WTC11 (cell line): ENCODE data around the gene SNX1. TPM values are rescaled to one million over a fixed set of nuclear protein-coding genes. Genes with fewer than 3 reads are reported as not detected.

Experiments
- ATAC-seq: fragments of 200-7000 bp; cut with Tn5 transposase; 2 replicates; pipeline ENCODE4 v1.10.0; 2021; ENCODE audit warnings: mild to moderate bottlenecking, moderate library complexity
- CTCF ChIA-PET: fragments of 300-600 bp; sonication (Branson Sonifier 250); formaldehyde crosslinking; loops from one replicate; lab custom pipeline; 2021; ENCODE audit warnings: antibody characterized with exemption; lab: Charles Lee
- POLR2A ChIA-PET: fragments of 350-600 bp; sonication (Branson Sonifier 250); formaldehyde crosslinking; loops from one replicate; lab custom pipeline; 2021; ENCODE audit warnings: antibody characterized with exemption; lab: Charles Lee
- DNase-seq: peaks from one replicate; pipeline ENCODE4 v3.0.0; 2021; ENCODE audit warnings: low spot score
- H3K27ac Mint-ChIP-seq: 2 replicates; pipeline ENCODE4 v1.8.0; 2021; ENCODE audit warnings: mixed read lengths
- H3K27me3 Mint-ChIP-seq: 2 replicates; pipeline ENCODE4 v1.8.0; 2021; ENCODE audit warnings: low read depth, mild to moderate bottlenecking, moderate library complexity, mixed read lengths
- H3K36me3 Mint-ChIP-seq: 2 replicates; pipeline ENCODE4 v1.8.0; 2021; ENCODE audit warnings: mixed read lengths
- H3K4me1 Mint-ChIP-seq: 2 replicates; pipeline ENCODE4 v1.8.0; 2022; ENCODE audit warnings: mixed read lengths
- H3K4me3 Mint-ChIP-seq: 2 replicates; pipeline ENCODE4 v1.8.0; 2021; ENCODE audit warnings: mild to moderate bottlenecking, moderate library complexity, mixed read lengths
- H3K9me3 Mint-ChIP-seq: 2 replicates; pipeline ENCODE4 v1.8.0; 2021; ENCODE audit warnings: mixed read lengths
- ATF6 ChIP-seq: sonication (generic); formaldehyde crosslinking; IDR thresholded peaks from 2 replicates; pipeline ENCODE4 v1.8.1; 2023; ENCODE audit warnings: mild to moderate bottlenecking, missing genetic modification reagents
- ELF4 ChIP-seq: sonication (generic); formaldehyde crosslinking; IDR thresholded peaks from 2 replicates; pipeline ENCODE4 v1.8.1; 2022; ENCODE audit warnings: low read depth, mild to moderate bottlenecking, moderate library complexity, missing genetic modification reagents
- FOXP4 ChIP-seq: sonication (generic); formaldehyde crosslinking; IDR thresholded peaks from 2 replicates; pipeline ENCODE4 v1.8.0; 2022; ENCODE audit warnings: mild to moderate bottlenecking, missing genetic modification reagents
- GTF2I ChIP-seq: fragments of 250-450 bp; sonication (Bioruptor Pico); conservative IDR thresholded peaks from 2 replicates; pipeline ENCODE4 v1.4.0; 2021; ENCODE audit warnings: mild to moderate bottlenecking
- IRF2 ChIP-seq: sonication (generic); formaldehyde crosslinking; IDR thresholded peaks from 2 replicates; pipeline ENCODE4 v1.8.0; 2022; ENCODE audit warnings: low read depth, missing genetic modification reagents, borderline replicate concordance
- NFYB ChIP-seq: sonication (generic); formaldehyde crosslinking; conservative IDR thresholded peaks from 2 replicates; pipeline ENCODE4 v1.8.0; 2022; ENCODE audit warnings: low read depth, missing genetic modification reagents
- NR1H2 ChIP-seq: sonication (generic); formaldehyde crosslinking; IDR thresholded peaks from 2 replicates; pipeline ENCODE4 v1.9.0; 2021; ENCODE audit warnings: mild to moderate bottlenecking, moderate library complexity, missing genetic modification reagents
- NR3C1 ChIP-seq: sonication (generic); formaldehyde crosslinking; conservative IDR thresholded peaks from 2 replicates; pipeline ENCODE4 v1.8.1; 2023; ENCODE audit warnings: low read depth, mild to moderate bottlenecking, missing genetic modification reagents
- SOX15 ChIP-seq: fragments of 250-450 bp; sonication (Bioruptor Pico); IDR thresholded peaks from 2 replicates; pipeline ENCODE4 v1.9.0; 2021; ENCODE audit warnings: mild to moderate bottlenecking
- SP1 ChIP-seq: sonication (generic); formaldehyde crosslinking; conservative IDR thresholded peaks from 2 replicates; pipeline ENCODE4 v1.8.1; 2022; ENCODE audit warnings: missing genetic modification reagents
- TP53 ChIP-seq: sonication (generic); formaldehyde crosslinking; IDR thresholded peaks from 2 replicates; pipeline ENCODE4 v1.8.1; 2023; ENCODE audit warnings: mild to moderate bottlenecking, missing genetic modification reagents
- ZNF121 ChIP-seq: sonication (generic); formaldehyde crosslinking; IDR thresholded peaks from 2 replicates; pipeline ENCODE4 v1.8.0; 2023; ENCODE audit warnings: missing genetic modification reagents
- ZNF219 ChIP-seq: sonication (generic); formaldehyde crosslinking; IDR thresholded peaks from 2 replicates; pipeline ENCODE4 v1.8.0; 2023; ENCODE audit warnings: missing genetic modification reagents, mild to moderate bottlenecking, borderline replicate concordance
- ZNF512 ChIP-seq: sonication (generic); formaldehyde crosslinking; IDR thresholded peaks from 2 replicates; pipeline ENCODE4 v1.8.1; 2022; ENCODE audit warnings: missing genetic modification reagents, borderline replicate concordance
- total RNA-seq: library from RNA; stranded (reverse); gene quantifications from 3 replicates; pipeline ENCODE4 v1.2.3, GENCODE V29; 2021
- TF ChIP-seq, protein P1 (sequence below): sonication (generic); formaldehyde crosslinking; IDR thresholded peaks from 2 replicates; pipeline ENCODE4 v1.8.0; 2022; ENCODE audit warnings: mild to moderate bottlenecking, missing genetic modification reagents
- TF ChIP-seq, protein P2 (sequence below): sonication (generic); formaldehyde crosslinking; IDR thresholded peaks from 2 replicates; pipeline ENCODE4 v1.8.0; 2022; ENCODE audit warnings: mild to moderate bottlenecking, missing genetic modification reagents
- TF ChIP-seq, protein P3 (sequence below): fragments of 250-450 bp; sonication (Bioruptor Pico); conservative IDR thresholded peaks from 2 replicates; pipeline ENCODE4 v1.9.0; 2021; ENCODE audit warnings: mild to moderate bottlenecking

Gene SNX1
- total RNA-seq, 1 experiment from 2014 or later, result 65.7 TPM

- TF ChIP-seq FOXP4 (CRISPR knock-in tag) (no peak), SOX15 (CRISPR knock-in tag) (no peak), ZNF121 (CRISPR knock-in tag) (no peak), NR1H2 (CRISPR knock-in tag) (no peak), IRF2 (CRISPR knock-in tag) (no peak), NFYB (no peak), TP53 (CRISPR knock-in tag) (no peak), ATF6 (CRISPR knock-in tag) (no peak)
- TF ChIP-seq, protein P1, sequence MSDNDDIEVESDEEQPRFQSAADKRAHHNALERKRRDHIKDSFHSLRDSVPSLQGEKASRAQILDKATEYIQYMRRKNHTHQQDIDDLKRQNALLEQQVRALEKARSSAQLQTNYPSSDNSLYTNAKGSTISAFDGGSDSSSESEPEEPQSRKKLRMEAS, result no peak
These were observed 27.2 kb downstream of the SNX1 start (continued) for GRCh38 chr15:64122936-64123351.

- ChIA-PET POLR2A (no interaction called here), CTCF (interaction anchor here (0.8 kb wide), 1 partner anchor 27 kb away, joined by 4 read pairs; no protein-coding TSS in a partner anchor)
- ATAC-seq, result no peak
- no peaks in the 10 kb centered on the region for H3K9me3 Mint-ChIP-seq
- TF ChIP-seq GTF2I (CRISPR knock-in tag), result no peak
- TF ChIP-seq NR3C1 (CRISPR knock-in tag), result no peak
- TF ChIP-seq, protein P2, sequence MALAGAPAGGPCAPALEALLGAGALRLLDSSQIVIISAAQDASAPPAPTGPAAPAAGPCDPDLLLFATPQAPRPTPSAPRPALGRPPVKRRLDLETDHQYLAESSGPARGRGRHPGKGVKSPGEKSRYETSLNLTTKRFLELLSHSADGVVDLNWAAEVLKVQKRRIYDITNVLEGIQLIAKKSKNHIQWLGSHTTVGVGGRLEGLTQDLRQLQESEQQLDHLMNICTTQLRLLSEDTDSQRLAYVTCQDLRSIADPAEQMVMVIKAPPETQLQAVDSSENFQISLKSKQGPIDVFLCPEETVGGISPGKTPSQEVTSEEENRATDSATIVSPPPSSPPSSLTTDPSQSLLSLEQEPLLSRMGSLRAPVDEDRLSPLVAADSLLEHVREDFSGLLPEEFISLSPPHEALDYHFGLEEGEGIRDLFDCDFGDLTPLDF (CRISPR knock-in tag), result no peak
- TF ChIP-seq ZNF219 (CRISPR knock-in tag), result no peak
- TF ChIP-seq, protein P3, sequence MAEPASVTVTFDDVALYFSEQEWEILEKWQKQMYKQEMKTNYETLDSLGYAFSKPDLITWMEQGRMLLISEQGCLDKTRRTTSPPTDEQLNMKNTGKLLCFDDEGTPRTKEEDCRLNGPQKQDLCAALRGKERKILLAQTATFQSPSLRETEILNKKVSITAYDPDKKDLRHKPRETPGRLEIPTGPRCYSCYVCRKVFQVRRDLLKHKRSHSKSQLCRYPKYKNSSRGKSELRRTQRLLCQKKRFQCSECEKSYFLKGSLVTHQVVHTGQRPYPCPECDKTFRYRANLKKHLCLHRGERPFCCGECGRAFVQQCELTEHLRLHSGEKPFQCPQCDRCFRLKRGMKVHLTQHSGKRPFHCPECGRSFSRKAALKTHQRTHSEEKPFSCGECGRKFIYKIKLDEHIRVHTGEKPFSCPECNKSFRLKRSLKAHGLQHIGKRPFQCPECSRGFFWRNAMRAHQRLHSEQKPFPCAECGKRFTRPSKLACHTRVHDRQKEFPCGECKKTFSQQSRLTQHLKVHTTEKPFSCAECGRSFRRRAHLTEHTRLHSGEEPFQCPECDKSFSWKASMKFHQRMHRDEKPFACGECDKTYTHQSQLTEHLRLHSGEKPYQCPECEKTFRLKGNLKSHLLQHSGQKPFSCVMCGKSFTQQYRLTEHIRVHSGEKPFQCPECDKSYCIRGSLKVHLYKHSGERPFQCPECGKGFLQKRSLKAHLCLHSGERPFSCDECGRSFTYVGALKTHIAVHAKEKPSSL (CRISPR knock-in tag), result no peak
- TF ChIP-seq SP1 (CRISPR knock-in tag), result no peak
- TF ChIP-seq ZNF512 (CRISPR knock-in tag), result no peak
- no peak for TF ChIP-seq SOX15 (CRISPR knock-in tag)
- no peak for TF ChIP-seq ELF4
- TF ChIP-seq, all 79 proteins: peak for 0
- H3K4me3 Mint-ChIP-seq, result no peak overlapping the region
- peaks cover 40% of the 10 kb centered on the region for H3K36me3 Mint-ChIP-seq
- no peak overlapping the region for H3K27ac Mint-ChIP-seq
- no peaks in the 10 kb centered on the region for H3K4me1 Mint-ChIP-seq
- DNase-seq, result no peak
- H3K27me3 Mint-ChIP-seq, result no peaks in the 10 kb centered on the region
These were observed 30.2 kb downstream of the SNX1 start for GRCh38 chr15:64125978-64126377.
